ENCODE data around the gene CDHR3.

CDHR3 gene, protein sequence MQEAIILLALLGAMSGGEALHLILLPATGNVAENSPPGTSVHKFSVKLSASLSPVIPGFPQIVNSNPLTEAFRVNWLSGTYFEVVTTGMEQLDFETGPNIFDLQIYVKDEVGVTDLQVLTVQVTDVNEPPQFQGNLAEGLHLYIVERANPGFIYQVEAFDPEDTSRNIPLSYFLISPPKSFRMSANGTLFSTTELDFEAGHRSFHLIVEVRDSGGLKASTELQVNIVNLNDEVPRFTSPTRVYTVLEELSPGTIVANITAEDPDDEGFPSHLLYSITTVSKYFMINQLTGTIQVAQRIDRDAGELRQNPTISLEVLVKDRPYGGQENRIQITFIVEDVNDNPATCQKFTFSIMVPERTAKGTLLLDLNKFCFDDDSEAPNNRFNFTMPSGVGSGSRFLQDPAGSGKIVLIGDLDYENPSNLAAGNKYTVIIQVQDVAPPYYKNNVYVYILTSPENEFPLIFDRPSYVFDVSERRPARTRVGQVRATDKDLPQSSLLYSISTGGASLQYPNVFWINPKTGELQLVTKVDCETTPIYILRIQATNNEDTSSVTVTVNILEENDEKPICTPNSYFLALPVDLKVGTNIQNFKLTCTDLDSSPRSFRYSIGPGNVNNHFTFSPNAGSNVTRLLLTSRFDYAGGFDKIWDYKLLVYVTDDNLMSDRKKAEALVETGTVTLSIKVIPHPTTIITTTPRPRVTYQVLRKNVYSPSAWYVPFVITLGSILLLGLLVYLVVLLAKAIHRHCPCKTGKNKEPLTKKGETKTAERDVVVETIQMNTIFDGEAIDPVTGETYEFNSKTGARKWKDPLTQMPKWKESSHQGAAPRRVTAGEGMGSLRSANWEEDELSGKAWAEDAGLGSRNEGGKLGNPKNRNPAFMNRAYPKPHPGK

DNA sequence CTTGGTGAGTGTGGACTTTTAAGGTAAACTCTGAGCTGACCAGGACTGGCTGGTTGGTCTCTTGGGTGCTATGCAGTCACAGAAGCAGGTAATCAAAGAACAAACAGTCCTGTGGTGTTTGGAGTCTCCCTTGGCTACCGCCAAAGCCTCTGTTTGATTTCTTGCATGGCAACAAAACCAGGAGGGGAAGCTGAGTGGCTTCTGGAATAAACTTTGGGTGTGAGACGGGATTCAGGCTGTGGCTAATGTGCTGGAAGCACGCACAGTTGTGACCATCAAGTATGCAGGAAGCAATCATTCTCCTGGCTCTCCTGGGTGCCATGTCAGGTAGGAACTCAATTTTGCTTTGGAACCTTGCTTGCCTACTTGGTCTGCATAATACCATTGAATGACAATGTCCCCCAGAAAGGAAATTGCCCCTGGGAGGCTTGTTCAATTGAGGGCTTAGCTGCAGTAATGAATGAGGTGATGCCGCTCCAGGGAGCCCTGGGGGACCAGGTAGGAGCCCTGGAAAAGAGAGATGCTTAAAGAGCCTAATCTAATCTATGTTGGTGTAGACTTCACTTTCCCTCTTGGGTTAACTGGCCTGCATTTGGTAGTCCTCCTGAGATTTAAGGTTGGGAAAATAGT is at the start of gene CDHR3:
CDHR3 (plus strand) TSS at position 227 of the 630 bp plus-strand sequence; CDS start at position 282, 55 bp downstream.
- Histone ChIP-seq H3K79me2 (ENCODE audit: low read length) (no peaks in the 10 kb centered on the region), H3K27ac (ENCODE audit: low read length) (no peak within 1 kb of the TSS), H3K4me1 (ENCODE audit: low read length) (no peaks in the 10 kb centered on the region), H3K9me3 (replicated peaks; ENCODE audit: insufficient read depth, low read length) (no peaks in the 10 kb centered on the region), H3F3A (ENCODE audit: insufficient read depth, low read length) (no peaks in the 10 kb centered on the region), H3K4me3 (ENCODE audit: low read length) (no peak within 1 kb of the TSS), H4K20me1 (ENCODE audit: insufficient read depth, low read length) (no peaks in the 10 kb centered on the region), H3K27me3 (replicated peaks; ENCODE audit: insufficient read depth, low read length) (no peaks in the 10 kb centered on the region), H3K36me3 (replicated peaks; ENCODE audit: insufficient read depth, low read length) (no peaks in the 10 kb centered on the region), H2AFZ (ENCODE audit: low read length) (no peak within 1 kb of the TSS), H3K9ac (ENCODE audit: low read length) (no peak within 1 kb of the TSS), H3K4me2 (ENCODE audit: low read depth, low read length) (no peak within 1 kb of the TSS), H3K9me2 (replicated peaks; ENCODE audit: insufficient read depth, low read length) (no peaks in the 10 kb centered on the region)
- TF ChIP-seq EZH2 (optimal IDR thresholded peaks at IDR 0.05; ENCODE audit: low read depth, low read length): no peak
- TF ChIP-seq EZH2phosphoT487 (IDR thresholded peaks at IDR 0.05; ENCODE audit: low read length): no peak
- TF ChIP-seq, protein P1, sequence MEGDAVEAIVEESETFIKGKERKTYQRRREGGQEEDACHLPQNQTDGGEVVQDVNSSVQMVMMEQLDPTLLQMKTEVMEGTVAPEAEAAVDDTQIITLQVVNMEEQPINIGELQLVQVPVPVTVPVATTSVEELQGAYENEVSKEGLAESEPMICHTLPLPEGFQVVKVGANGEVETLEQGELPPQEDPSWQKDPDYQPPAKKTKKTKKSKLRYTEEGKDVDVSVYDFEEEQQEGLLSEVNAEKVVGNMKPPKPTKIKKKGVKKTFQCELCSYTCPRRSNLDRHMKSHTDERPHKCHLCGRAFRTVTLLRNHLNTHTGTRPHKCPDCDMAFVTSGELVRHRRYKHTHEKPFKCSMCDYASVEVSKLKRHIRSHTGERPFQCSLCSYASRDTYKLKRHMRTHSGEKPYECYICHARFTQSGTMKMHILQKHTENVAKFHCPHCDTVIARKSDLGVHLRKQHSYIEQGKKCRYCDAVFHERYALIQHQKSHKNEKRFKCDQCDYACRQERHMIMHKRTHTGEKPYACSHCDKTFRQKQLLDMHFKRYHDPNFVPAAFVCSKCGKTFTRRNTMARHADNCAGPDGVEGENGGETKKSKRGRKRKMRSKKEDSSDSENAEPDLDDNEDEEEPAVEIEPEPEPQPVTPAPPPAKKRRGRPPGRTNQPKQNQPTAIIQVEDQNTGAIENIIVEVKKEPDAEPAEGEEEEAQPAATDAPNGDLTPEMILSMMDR (IDR thresholded peaks at IDR 0.05; ENCODE audit: low read length): no peak
- no peak for DNase-seq

DNA sequence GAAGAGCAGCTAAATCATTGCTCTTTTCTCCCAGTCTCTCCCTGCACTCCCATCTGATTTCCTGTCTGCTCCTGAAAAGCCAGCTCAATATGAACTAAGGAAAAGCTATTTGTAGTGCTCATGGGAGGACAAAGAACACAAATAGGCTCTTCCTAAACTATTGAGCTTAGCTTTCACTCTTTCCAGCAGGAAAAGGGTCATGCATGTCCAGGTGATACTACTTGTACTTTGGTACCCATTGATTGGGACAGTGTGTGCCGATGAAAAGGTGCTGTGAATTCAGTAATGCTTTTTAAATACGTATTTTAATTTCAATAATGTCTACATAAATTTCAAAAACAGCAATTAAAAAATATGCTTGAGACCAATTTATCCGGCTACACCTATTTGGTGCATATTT is 49.1 kb upstream of the CDHR3 start:
- Histone ChIP-seq H3K4me1 (ENCODE audit: low read length) (no peaks in the 10 kb centered on the region), H3K9me2 (replicated peaks; ENCODE audit: insufficient read depth, low read length) (no peaks in the 10 kb centered on the region), H3K36me3 (replicated peaks; ENCODE audit: insufficient read depth, low read length) (no peaks in the 10 kb centered on the region), H3K4me3 (ENCODE audit: low read length) (no peak overlapping the region), H3K9ac (ENCODE audit: low read length) (no peak overlapping the region), H2AFZ (ENCODE audit: low read length) (no peak overlapping the region), H3K4me2 (ENCODE audit: low read depth, low read length) (no peak overlapping the region), H3K27me3 (replicated peaks; ENCODE audit: insufficient read depth, low read length) (no peaks in the 10 kb centered on the region), H3K79me2 (ENCODE audit: low read length) (no peaks in the 10 kb centered on the region), H4K20me1 (ENCODE audit: insufficient read depth, low read length) (no peaks in the 10 kb centered on the region), H3K27ac (ENCODE audit: low read length) (no peak overlapping the region), H3K9me3 (replicated peaks; ENCODE audit: insufficient read depth, low read length) (no peaks in the 10 kb centered on the region), H3F3A (ENCODE audit: insufficient read depth, low read length) (no peaks in the 10 kb centered on the region)
- DNase-seq: no peak
- TF ChIP-seq, protein P1 (IDR thresholded peaks at IDR 0.05; ENCODE audit: low read length): no peak
- TF ChIP-seq EZH2phosphoT487 (IDR thresholded peaks at IDR 0.05; ENCODE audit: low read length) (no peak), EZH2 (optimal IDR thresholded peaks at IDR 0.05; ENCODE audit: low read depth, low read length) (no peak)

DNA sequence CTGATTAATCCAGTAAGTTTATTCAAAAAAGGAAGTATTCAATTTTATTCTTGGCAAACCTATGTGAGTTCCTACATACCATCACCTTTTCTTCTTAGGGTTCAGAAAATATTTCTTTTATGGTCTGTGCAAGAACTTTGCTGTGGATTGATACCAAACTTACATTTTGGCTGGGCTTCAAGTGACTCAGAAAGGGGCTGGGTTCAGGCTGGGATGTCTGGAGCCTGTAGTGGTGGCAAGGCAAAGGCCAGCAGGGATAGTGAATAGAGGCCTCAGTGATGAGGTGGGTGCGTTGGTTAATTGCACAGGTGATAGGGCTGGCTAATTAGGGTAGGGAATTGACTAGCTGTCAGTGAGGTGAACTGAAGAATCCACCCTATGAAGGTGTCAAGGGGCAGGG is 46.5 kb upstream of the CDHR3 start:
- Histone ChIP-seq H3F3A (ENCODE audit: insufficient read depth, low read length) (no peaks in the 10 kb centered on the region), H3K79me2 (ENCODE audit: low read length) (no peaks in the 10 kb centered on the region), H3K4me2 (ENCODE audit: low read depth, low read length) (no peak overlapping the region), H3K4me1 (ENCODE audit: low read length) (no peaks in the 10 kb centered on the region), H3K27me3 (replicated peaks; ENCODE audit: insufficient read depth, low read length) (no peaks in the 10 kb centered on the region), H3K9me2 (replicated peaks; ENCODE audit: insufficient read depth, low read length) (no peaks in the 10 kb centered on the region), H4K20me1 (ENCODE audit: insufficient read depth, low read length) (no peaks in the 10 kb centered on the region), H3K27ac (ENCODE audit: low read length) (no peak overlapping the region), H3K36me3 (replicated peaks; ENCODE audit: insufficient read depth, low read length) (no peaks in the 10 kb centered on the region), H3K9ac (ENCODE audit: low read length) (no peak overlapping the region), H2AFZ (ENCODE audit: low read length) (no peak overlapping the region), H3K4me3 (ENCODE audit: low read length) (no peak overlapping the region), H3K9me3 (replicated peaks; ENCODE audit: insufficient read depth, low read length) (no peaks in the 10 kb centered on the region)
- DNase-seq: no peak
- TF ChIP-seq EZH2phosphoT487 (IDR thresholded peaks at IDR 0.05; ENCODE audit: low read length) (no peak), EZH2 (optimal IDR thresholded peaks at IDR 0.05; ENCODE audit: low read depth, low read length) (no peak)
- TF ChIP-seq, protein P1 (IDR thresholded peaks at IDR 0.05; ENCODE audit: low read length): no peak
